CD4-positive, alpha-beta T cell treated with Interleukin-4 for 4 hours (primary cell): ENCODE measurements around the gene HSPA6.
A peak's percentile ranks its signal among the peaks of the same experiment; 100 is the strongest.
"Not testable (repeated sequence)": the region's sequence is repeated elsewhere in the genome, so short reads cannot be mapped to it uniquely, and the experiment has no call there.

Experiments
- DNase-seq: peaks from one replicate; pipeline ENCODE4 v3.0.0-alpha.2; 2020

Gene HSPA6

DNA sequence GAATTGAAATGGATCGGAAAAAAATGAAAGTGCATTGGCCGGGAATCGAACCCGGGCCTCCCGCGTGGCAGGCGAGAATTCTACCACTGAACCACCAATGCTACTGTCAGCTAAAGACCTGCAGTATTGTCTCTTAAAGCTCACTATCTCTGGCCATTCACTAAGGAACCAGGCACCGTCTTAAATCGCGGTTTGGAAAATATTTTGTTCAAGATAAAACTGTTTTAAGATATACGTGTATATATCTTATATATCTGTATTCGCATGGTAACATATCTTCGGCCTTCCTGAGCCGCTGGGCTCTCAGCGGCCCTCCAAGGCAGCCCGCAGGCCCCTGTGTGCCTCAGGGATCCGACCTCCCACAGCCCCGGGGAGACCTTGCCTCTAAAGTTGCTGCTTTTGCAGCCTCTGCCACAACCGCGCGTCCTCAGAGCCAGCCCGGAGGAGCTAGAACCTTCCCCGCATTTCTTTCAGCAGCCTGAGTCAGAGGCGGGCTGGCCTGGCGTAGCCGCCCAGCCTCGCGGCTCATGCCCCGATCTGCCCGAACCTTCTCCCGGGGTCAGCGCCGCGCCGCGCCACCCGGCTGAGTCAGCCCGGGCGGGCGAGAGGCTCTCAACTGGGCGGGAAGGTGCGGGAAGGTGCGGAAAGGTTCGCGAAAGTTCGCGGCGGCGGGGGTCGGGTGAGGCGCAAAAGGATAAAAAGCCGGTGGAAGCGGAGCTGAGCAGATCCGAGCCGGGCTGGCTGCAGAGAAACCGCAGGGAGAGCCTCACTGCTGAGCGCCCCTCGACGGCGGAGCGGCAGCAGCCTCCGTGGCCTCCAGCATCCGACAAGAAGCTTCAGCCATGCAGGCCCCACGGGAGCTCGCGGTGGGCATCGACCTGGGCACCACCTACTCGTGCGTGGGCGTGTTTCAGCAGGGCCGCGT, at the start of gene HSPA6:
Gene HSPA6, plus strand, starts transcription at position 724 of the 925 bp plus-strand sequence. Its CDS starts 119 bp downstream, at position 843.
- peak; percentile 78 for DNase-seq

DNA sequence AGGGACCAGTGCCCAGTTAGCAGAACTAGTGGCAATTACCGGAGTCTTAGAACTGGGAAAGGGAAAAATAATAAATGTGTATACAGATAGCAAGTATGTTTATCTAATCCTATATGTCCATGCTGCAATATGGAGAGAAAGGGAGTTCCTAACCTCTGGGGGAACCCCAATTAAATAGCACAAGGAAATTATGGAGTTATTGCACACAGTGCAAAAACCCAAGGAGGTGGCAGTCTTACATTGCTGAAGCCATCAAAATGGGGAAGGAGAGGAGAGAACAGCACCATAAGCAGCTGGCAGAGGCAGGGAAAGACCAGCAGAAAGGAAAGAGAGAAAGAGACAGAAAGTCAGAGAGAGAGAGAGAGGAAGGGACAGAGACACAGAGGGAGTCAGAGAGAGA, 46.6 kb upstream of the HSPA6 start:
- not testable (repeated sequence) for DNase-seq

DNA sequence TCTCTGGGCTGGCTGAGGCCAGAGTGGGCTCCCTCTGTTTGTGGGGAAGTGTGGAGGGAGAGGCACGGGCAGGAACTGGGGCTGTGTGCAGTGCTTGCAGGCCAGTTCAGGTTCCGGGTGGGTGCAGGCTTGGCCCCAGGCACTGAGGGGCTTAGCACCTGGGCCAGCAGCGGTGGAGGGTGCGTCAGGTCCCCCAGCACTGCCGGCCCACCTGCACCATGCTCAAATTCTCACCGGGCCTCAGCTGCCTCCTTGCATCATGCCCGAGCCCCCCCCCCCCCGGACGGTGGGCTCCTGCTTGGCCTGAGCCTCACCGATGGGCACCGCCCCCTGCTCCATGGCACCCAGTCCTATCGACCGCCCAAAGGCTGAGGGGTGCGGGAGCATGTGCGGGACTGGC, 45.4 kb upstream of the HSPA6 start:
- DNase-seq, result no peak

DNA sequence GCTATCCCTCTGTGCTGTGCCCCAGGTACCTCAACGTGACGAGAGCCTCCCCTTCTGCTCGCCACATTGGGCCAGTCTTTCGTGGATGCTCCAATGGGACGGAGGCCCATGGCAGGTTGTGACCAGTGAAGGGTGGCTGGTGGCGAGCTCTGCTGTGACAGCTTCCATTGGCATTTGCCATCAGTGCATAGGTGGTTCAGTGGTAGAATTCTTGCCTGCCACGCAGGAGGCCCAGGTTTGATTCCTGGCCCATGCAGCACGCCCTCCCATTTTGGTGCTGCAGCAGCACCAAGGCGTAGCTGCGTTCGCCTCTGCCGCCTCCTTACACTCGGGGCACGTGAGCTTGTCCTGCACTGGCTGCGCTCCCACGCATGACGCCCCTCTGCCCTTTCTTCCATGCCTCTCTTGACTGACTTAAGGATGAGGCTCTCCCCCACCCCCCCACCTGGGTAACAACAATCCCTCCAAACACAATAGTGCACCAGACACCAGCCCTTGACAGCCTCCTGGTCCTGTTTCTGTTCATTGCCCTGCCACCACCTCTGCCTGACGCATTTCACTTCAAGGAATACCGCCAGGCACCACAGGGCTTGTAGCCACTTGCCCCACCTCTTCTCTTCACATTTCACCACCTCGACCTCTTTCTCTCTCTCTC, 43.8 kb upstream of the HSPA6 start:
- no peak for DNase-seq

DNA sequence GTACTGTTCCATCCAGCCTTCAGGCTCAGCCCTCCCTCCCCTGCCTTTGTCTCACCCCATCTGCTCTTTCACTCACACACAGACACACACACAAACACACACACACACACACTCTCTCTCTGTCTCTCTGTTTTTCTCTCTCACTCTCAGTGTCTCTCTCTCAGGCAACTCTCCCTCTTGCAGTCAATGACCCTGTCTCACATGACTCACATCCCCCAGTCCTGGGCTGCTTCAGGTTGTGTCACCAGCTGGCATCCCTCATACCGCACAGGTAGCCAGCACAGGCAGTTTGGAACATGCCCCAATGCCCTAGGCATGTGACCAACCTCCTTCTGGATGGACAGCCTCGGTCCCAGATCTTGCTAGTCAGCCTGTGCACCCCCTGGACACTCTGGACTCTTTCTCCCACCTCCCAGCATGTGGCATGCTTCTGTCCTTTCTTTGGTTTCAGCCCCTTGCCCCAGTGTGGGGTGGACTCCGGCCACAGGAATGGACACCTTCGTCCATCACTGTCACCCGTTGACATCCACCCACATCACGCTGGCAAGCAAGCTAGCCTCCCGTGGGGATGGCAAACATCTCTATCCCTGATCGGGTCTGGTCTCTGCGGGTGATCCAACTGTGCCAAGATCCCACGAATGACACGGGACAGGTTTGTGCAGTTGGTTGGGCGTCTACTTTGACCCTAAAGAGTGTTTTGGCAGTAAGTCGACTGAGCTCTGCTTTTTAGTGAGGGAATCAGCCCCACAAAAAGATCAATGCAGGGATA, 42.5 kb upstream of the HSPA6 start:
- DNase-seq, result no peak

DNA sequence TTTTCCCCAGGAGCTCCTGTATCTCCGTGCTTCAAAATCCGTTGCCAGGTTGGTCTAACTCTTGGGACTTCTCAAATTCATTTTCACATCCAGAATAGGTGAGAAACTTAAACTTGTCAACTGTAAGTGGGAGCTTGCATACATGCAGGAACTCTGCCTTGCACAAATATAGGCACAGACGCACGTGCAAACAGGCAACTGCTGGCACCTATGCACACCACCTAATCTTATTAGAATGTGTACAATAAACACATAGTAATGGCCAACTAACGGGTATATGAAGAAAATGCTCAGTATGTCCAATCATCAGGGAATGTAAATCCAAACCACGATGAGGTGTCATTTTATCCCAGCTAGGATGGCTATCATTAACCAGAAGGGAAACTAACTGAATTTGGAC, 41.7 kb upstream of the HSPA6 start:
- DNase-seq, result no peak

DNA sequence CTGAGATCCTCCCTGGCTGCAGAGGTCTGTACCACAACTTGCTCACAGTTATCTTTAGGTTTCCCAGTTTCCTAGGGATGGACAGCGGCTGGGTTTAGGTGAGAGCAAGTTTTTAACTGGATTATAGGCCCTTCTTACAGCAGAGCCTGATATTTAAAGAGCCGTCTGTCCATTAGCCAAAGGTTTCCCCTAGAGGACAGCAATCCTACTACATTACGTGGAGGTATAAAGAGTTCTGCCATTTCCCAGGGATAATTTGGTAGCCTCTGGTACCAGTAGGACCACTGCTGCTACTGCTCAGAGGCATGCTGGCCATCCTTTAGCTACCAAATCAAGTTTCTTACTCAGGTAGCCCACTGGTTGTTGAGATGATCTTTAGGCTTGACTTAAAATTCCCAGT, 41.0 kb upstream of the HSPA6 start:
- DNase-seq, result no peak

DNA sequence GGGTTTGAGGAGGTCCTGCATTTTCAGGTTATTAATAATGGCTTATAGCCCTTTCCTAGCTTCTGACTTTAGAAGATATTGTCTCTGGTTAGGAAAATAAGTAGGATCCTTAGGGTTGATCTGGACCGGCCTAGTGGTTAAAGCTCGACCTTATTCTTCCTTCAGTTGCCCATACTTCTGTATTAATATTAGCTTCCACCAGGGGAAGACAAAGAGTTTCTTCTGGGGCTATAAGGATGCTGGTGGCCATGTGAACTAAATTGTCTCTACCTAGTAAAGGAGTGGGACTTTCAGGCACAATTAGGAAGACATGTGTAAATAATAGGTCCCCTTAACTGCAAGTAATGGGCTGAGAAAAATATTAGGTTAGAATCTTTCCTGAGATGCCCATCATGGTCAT, 39.7 kb upstream of the HSPA6 start:
- no peak for DNase-seq

DNA sequence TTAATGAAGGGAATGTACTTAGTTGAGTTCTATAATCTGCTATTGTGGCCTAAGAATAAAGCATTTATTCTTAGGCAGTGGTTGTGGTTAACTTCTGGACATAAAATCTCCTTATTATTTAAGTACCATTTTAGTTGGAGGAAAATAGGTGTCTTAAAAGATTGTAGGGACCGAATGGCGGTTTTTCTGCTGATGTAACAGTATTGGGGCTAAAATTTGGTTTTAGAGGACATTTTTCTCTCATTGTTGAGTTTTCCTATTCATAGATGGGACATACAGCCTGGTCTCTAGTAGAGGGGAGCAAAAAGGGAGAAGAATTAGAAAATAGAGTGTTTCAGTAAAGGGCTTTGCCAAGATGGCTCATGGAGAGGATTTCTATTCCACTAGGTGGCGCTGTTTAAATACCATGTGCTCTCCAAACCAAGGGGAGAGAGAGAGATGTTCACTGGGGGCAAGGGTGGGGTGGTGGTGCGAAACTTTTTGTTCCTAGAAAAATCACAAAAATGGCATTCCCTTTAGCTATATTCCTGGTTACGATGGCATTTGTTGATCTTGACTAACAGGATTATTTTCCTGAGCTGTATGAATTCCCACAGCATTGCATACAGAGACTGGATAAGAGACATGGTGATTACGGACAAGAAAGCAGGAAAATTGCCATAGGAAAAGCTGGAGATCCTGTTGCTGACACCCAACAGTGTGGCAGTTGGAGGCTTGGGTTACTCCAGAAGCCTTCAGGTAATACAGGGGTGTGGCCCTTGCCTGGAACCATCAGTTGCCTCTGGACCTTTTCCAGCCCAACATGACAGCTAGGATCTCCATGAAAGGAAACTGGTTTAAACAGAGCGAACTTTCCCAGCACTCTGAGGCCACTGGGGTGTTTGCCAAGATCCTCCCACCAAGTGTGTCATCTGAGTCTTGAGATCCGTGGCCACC, 37.3 kb upstream of the HSPA6 start:
- peak; percentile 71 for DNase-seq

DNA sequence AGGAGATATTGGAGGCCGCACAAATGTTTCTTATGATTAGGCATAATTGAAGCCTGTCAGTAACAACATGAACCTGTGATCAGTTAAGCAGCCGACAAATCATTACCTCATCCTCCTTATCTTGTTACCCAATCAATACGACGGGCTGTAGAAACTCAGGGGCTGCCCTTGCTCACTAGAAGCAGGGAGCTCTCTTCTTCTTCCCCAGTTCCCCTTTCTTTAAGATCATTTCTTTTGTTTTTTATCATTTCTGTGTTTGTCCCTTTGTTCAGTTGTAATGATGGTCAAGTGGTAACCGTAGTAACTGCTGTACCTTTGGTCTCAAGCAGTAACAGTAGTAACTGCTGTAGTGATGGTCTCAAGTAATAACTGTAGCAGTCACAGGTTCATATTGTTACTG, 32.9 kb upstream of the HSPA6 start:
- peak; percentile 16 for DNase-seq

DNA sequence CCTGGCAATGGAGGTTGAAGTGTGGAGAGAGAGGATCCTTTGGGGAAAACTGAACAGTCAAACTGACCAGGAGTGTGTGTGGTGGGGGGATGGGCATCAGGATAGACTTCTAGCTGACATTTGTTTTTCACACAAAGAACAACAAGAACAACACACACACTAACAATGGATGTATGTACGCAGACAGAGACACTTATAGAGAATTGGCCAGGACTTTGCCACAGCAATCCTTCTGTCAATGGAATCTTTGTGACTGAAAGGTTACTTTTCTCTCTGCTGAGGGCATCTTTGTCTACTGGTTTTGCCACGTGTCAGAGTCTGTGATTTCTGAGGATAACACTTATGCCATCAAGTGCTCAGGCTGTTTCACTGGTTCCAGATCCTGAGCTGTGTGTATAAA, 31.5 kb upstream of the HSPA6 start:
- no peak for DNase-seq

DNA sequence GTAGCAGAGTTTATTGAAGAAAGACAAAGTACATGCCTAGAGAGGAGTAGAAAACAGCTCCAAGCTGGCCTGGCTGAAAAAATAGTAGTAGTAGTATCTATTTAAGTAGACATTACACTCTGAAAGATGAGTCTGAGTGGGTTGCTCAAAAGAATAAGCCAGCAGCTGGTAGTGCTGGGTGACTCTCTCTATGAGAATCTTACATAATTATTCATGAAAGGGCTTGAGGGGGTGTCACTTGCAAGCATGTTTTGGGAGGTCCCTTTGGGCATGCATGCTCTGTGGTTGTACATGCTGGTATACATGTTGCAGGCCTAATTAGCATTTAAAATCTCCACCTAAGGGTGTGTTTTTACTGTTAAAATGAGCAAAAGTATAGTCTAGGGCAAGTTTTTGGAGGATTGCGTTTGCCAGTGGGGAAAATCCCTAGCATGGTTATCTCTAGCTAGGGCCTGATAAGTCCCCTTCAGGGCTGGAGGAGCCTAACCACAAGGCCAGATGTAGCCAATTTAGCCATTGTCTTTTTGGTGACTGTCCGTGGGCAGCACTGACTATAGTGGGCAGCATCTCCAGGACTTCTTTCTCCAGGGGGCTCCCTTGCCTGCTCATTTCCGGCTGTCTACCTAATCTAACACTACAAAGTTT, 30.1 kb upstream of the HSPA6 start:
- DNase-seq, result no peak

DNA sequence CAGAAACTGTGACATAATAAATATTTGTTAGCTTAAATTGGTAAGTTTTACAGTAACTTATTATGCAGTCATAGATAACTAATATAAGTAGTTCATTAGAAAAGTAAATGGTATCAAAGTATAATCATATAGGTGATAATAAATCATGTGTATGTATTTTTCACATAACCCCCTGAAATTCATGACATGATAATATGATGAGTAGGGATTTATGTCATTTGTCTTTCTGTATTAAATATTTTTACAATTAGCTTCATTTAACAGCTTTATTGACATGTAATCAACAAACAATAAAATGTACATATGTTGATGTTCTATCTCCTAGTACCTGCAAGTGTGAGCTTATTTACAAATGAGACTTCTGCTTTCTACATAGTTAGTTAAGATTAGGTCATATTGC, 28.9 kb upstream of the HSPA6 start:
- no peak for DNase-seq

DNA sequence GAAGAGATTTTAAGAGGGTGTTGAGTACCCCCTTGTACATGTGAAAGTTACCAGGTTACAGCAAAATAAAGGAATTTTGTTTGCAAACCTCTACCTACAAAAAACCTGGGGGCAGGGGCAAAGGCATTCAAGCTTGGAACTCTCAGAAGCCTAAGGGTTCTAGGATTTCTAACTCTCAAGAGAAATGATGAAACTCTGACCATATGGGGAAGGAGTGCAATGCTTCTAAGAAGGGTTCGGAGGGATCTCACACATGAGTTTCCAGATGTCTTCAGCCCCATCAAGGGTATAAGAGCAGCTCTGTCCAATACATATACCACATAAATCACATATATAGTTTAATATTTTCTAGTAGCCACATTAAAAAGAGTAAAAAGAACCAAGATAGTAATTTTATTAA, 26.4 kb upstream of the HSPA6 start:
- no peak for DNase-seq

DNA sequence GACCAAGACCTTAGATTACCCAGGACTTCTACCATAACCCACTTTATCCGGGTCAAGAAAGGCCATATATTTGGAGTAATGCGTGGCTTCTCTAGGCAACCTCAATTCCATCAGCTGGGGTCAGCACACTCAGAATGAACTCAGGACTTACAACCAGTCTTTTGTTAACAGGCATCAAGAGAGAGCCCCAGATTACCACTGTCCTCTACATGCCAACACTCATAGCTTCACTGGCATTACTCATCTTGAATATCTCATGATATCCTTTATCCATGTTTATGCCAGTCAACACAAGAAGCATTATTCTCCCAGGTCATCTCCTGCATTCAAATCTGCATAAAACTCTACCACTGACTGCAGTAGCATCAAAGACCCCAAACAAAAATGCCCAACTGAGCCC, 25.7 kb upstream of the HSPA6 start:
- no peak for DNase-seq

DNA sequence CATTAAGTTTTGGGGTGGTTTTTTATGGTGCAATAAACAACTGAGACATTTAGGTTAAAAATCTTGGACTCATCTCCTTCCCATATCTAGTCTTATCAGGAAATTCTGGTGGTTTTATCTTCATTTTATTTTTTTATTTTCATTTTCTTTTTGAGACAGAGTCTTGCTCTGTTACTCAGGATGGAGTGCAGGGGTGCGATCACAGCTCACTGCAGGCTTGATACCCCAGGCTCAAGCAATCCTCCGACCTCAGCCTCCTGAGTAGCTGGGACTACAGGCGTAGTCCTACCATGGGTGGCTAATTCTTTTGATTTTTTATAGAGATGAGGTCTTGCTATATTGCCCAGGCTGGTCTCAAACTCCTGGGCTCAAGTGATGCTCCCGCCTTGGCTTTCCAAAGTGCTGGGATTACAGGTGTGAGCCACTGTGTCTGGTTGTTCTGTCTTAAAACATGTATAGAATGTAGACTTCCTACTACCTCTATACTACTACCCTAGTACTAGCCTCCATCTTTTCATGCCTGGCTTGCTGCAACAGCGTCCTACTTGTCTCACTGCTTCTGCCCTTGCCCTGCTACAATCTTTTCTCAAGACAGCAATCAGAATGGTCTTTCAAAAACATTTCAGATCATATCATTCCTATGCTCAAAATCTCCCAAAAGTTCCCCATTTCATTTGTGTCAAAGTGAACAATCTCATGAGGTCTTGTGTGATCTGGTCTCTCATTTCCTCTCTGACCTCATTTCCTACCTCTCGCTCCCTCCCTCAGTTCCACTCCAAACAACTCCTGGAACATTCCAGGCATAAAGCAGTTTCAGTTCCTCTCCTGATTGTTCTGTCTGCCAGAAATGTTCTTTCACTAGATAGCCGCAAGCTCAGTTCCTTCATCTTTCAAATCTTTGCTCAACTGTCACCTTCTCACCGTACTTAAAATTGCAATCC, 25.0 kb upstream of the HSPA6 start:
- DNase-seq, result no peak

DNA sequence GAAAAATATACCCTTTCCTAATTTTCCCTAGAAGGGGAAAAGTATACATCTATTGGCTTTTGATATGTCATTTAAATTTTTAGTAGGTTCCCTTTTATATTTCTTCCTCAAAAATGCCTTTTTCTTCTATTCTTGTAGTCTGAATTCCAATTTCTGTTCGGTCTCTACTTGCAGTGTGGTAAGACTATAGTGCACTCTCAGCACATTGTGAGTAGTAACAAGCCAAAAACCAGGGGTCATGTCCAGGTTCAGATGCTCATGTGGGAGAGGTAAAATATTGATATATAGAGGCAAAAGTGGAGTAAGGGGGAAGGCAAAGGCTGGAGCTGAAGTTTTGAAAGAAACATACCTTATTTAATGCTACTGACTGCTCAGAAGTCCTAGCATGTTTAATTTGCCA, 23.1 kb upstream of the HSPA6 start:
- DNase-seq, result no peak

DNA sequence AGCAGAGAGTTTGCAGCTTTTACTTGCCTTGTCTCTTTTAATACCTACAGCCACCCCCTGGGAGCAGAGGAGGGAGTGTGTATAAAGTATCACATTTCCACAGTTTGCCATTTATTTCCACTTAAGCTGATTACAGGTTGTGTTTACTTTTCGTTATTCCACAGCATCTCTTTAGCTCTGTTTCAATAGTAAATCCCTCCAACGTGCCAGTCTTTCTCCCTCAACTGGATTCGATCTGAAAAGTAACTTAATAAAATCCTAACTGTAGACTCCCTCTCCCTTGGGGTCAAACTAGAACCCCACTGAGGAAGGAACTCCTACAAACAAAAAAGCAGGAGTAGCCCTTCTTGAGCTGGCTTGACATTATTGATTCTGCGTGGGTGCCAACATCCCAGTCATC, 22.2 kb upstream of the HSPA6 start:
- DNase-seq, result no peak

DNA sequence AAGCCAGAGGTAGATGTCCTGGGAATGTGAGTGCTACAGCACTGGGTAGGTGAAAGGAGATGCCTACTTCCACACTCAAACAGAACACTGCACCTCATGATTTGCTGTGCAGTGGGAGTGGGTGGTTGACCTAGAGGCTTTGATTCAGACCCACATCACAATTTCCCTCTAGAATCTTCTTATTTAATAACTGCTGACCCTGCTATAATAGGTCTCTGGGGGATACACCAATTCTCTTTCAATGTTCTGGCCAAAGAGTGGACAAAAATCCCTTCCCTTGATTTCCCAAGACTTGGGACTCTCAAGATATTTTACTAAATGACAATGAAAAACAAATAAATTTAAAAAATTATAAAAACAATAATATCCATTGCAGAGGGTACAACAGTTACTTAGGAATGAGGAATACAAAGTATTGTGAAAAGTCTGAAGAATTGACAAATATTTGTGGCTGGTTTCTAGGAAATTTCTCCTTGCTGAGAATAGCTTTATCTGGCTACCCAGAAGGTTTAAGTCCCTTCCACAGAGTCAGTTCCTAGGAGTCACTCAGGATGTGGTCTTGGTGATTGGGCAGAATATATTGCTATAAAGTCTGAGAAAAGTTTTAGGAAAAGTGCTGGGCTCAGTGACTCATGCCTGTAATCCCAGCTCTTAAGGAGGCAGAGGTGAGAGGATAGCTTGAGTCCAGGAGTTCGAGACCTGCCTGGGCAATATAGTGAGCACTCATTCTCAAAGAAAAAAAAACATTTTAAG, 21.5 kb upstream of the HSPA6 start:
- no peak for DNase-seq

DNA sequence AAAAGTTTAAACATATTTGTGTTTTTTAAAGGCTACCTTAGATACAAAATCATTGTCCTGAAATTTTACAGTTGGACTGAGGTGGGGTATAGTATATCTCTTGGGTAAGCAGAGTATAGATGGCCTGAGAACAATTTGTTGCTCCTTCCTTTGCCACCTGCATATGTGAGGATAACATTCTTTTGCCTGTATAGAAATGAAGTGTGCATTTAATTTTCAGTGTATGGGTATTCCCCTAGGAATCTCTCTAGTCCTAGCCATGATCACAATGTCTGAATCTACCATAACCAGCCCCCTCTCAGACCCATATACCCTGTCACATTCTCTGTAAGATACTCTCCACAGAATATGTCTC, 21.0 kb upstream of the HSPA6 start:
- no peak for DNase-seq
